ENCODE data around the gene ABCD1. TPM values are rescaled to one million over a fixed set of nuclear protein-coding genes. Genes with fewer than 3 reads are reported as not detected.

The ABCD1 gene
- polyA plus RNA-seq, 3 donors, result 5.6 to 22.5 (median 5.8) TPM

GRCh38 chrX:153700967-153701366 is 23.7 kb upstream of the ABCD1 start:
- peaks cover 52 to 81% of the 10 kb centered on the region in 2 donors for H3K36me3 Mint-ChIP-seq
- no peak for TF ChIP-seq CTCF (IDR thresholded peaks at IDR 0.05)
- no peaks in the 10 kb centered on the region for H3K27me3 ChIP-seq (ENCODE audit: control insufficient read depth in 2 of 2, insufficient read depth in 2 of 2, low read length in 2 of 2)
- no peak overlapping the region for H3K4me2 ChIP-seq (replicated peaks; ENCODE audit: extremely low read depth, low read length, poor library complexity, severe bottlenecking)
- no peak overlapping the region for H3K9ac ChIP-seq (ENCODE audit: insufficient read depth, low read length, poor library complexity, severe bottlenecking)
- 100% methylated on average over 1 of the region's 6 CpGs for WGBS (ENCODE audit: insufficient coverage)
- H3K79me2 ChIP-seq (ENCODE audit: insufficient read depth, low read length), result no peaks in the 10 kb centered on the region
- no peak overlapping the region for H3K27ac Mint-ChIP-seq
- H3K9me3 ChIP-seq (replicated peaks in 1 of 2; ENCODE audit: control insufficient read depth in 1 of 2, insufficient read depth in 1 of 2, low read length in 2 of 2), result no peaks in the 10 kb centered on the region
- no peak for DNase-seq
- no peak overlapping the region for H2AFZ ChIP-seq (ENCODE audit: insufficient read depth, low read depth, low read length, poor library complexity, severe bottlenecking)
- H3K27me3 Mint-ChIP-seq (ENCODE audit: low read depth in 3 of 3), result peaks cover 0 to 14% (median 0%) of the 10 kb centered on the region in 3 donors
- intact Hi-C loops (cut with micrococcal nuclease), result no loop called here
- peaks cover 32% of the 10 kb centered on the region for H4K20me1 ChIP-seq (ENCODE audit: insufficient read depth, low read length)
- no peak overlapping the region for H3K27ac ChIP-seq (ENCODE audit: low read depth in 1 of 2, low read length in 2 of 2)
- peaks cover 0 to 3% (median 0%) of the 10 kb centered on the region in 7 donors for H3K9me3 Mint-ChIP-seq
- H3K4me3 Mint-ChIP-seq, result no peak overlapping the region
- H3K4me1 Mint-ChIP-seq, result no peaks in the 10 kb centered on the region
- no peak overlapping the region for H3K4me3 ChIP-seq (replicated peaks in 1 of 3; ENCODE audit: low read depth in 2 of 3, low read length in 3 of 3)
- no peaks in the 10 kb centered on the region for H3K4me1 ChIP-seq (ENCODE audit: control insufficient read depth in 1 of 2, insufficient read depth in 2 of 2, low read length in 2 of 2)
- peaks cover 56 to 71% of the 10 kb centered on the region in 2 donors for H3K36me3 ChIP-seq (replicated peaks in 1 of 2; ENCODE audit: control insufficient read depth in 1 of 2, insufficient read depth in 2 of 2, low read length in 2 of 2)

GRCh38 chrX:153701706-153702105 is 22.9 kb upstream of the ABCD1 start:
- Mint-ChIP-seq H3K27me3 (ENCODE audit: low read depth in 3 of 3) (peaks cover 0 to 16% (median 0%) of the 10 kb centered on the region in 3 donors), H3K4me3 (no peak overlapping the region), H3K27ac (peak overlapping the region in 1 of 7 donors; percentile 18)

More at GRCh38 chrX:153701706-153702105, 22.9 kb upstream of the ABCD1 start:
- no peak for TF ChIP-seq CTCF (IDR thresholded peaks at IDR 0.05)
- H4K20me1 ChIP-seq (ENCODE audit: insufficient read depth, low read length), result peaks cover 40% of the 10 kb centered on the region
- intact Hi-C loops (cut with micrococcal nuclease), result no loop called here
- H3K36me3 ChIP-seq (replicated peaks in 1 of 2; ENCODE audit: control insufficient read depth in 1 of 2, insufficient read depth in 2 of 2, low read length in 2 of 2), result peaks cover 59 to 71% of the 10 kb centered on the region in 2 donors
- no peak overlapping the region for H3K27ac ChIP-seq (ENCODE audit: low read depth in 1 of 2, low read length in 2 of 2)
- 100% methylated on average over 1 of the region's 12 CpGs for WGBS (ENCODE audit: insufficient coverage)
- H2AFZ ChIP-seq (ENCODE audit: insufficient read depth, low read depth, low read length, poor library complexity, severe bottlenecking), result no peak overlapping the region
- H3K4me1 ChIP-seq (ENCODE audit: control insufficient read depth in 1 of 2, insufficient read depth in 2 of 2, low read length in 2 of 2), result no peaks in the 10 kb centered on the region
- DNase-seq, result no peak
- Mint-ChIP-seq H3K36me3 (peaks cover 56 to 82% of the 10 kb centered on the region in 2 donors), H3K4me1 (no peaks in the 10 kb centered on the region), H3K9me3 (peaks cover 0 to 3% (median 0%) of the 10 kb centered on the region in 7 donors)
- H3K9ac ChIP-seq (ENCODE audit: insufficient read depth, low read length, poor library complexity, severe bottlenecking), result no peak overlapping the region
- no peak overlapping the region for H3K4me3 ChIP-seq (replicated peaks in 1 of 3; ENCODE audit: low read depth in 2 of 3, low read length in 3 of 3)
- no peaks in the 10 kb centered on the region for H3K27me3 ChIP-seq (ENCODE audit: control insufficient read depth in 2 of 2, insufficient read depth in 2 of 2, low read length in 2 of 2)
- H3K79me2 ChIP-seq (ENCODE audit: insufficient read depth, low read length), result no peaks in the 10 kb centered on the region
- H3K4me2 ChIP-seq (replicated peaks; ENCODE audit: extremely low read depth, low read length, poor library complexity, severe bottlenecking), result no peak overlapping the region
- no peaks in the 10 kb centered on the region for H3K9me3 ChIP-seq (replicated peaks in 1 of 2; ENCODE audit: control insufficient read depth in 1 of 2, insufficient read depth in 1 of 2, low read length in 2 of 2)

All from CD14-positive monocyte (primary cell).